HG03521 (cell line): ENCODE results near the gene SALL4.
"Not testable (repeated sequence)": the region's sequence is repeated elsewhere in the genome, so short reads cannot be mapped to it uniquely, and the experiment has no call there.

ENCODE experiments used
- ATAC-seq: cut with Tn5 transposase; IDR thresholded peaks from one replicate; pipeline ENCODE4 v1.9.1; 2021; ENCODE audit warnings: mild to moderate bottlenecking, moderate library complexity; ENCODE audit not compliant: unreplicated experiment

The SALL4 gene

GRCh38 chr20:51803148-51803854 is 980 bp upstream of the SALL4 start:
- ATAC-seq: no peak

- ATAC-seq: no peak
Measured at GRCh38 chr20:51801823-51802123, 548 bp downstream of the SALL4 start.

DNA sequence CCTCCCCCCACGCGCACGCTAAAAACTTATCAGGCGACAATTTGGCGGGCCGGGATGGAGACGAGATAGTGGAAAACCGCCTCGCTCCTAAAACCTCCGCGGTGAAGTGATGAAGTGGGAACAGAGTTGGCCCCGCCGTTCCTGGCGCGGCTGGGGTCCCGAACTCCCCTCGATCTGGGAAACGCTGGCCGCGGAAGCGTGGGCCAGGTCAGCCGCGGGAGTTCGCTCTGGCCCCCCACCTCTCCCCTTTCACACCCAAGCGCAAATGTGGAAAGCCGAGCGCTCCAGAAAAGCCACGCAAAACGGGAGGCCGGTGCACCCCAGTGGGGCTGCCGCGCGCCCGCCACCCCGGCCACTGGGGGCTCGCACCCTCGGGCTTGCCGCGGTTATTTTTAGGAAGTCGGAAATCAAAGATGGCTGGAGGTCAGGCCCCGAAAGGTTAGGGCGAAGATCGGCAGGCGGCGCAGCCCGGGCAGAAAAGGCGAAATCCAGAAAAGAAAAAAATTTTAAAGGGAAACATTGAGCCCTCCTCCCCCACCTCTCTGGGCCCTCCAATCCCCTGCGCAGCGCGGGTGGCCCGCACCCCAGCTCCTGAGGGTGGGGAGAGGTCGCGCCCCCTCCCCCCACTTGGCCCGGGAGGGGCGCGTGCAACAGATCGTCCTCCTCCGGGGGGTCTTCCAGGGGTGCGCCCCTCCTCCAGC is 1.0 kb downstream of the SALL4 start:
- no peak for ATAC-seq

DNA sequence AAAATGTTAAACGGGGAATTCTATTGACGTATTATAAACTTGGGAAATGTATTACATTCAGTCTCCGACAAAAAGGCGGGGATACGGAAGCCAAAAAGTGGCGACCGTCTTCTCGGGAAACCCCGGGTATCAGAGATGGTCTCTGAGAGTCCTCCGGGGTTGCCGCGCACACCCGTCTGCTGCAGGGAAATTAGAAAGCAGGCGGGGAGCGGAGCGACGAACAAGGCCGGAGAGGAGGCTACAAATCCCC is 1.5 kb downstream of the SALL4 start:
- no peak for ATAC-seq

- ATAC-seq: no peak
Measured at GRCh38 chr20:51800060-51800871, 2.1 kb downstream of the SALL4 start.

DNA sequence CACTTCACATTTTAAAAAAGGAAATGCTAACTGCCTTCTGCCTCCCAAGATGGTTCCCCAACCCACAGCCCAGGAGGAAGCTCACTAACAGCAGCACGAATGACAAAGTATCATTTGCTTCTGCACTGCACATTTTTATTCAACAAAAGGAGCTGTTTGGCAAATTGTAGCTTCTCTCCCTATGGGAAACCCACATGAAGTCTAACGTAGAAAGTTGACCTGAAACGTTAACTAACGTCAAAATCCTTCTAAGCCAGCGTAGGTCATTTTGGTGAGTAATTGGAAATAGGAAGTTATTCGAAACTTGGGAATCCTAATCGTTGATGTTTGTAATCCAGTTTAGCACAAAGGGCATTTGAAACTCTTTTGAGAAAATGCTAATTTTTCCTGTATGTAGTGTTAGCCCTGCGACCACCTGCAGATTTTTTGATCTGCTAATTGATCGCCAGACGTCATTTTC is 2.9 kb downstream of the SALL4 start:
- no peak for ATAC-seq

DNA sequence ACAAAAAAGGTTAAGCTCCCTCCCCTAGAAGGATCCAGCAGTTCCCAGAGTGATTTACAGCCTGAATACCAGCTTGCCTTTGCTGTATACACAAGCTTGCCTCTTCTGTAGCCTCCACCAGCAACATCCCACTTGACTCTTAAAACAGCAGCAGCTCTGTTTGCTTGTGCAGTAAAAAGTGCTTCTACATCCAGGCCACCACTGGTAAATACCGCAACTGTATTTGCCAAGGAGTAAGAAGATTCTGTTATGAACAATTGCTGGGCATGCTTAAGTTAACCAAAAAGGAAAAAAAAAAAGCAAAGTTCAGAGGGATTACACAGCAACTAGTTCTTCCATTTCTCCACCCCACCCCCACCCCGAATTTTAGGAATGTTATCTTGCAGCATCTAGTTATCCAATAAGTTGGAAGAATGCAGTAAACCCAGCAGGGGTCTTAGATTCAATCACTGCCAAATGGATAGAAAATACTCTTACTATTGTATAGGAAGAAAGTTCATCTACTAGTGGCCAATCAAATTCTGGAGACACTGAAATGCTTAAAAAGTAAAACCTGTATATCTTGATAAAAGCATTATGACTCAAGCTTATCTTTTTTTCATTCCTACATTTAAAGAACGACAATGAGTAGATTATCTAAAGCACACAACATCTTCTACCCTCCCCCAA is 4.8 kb downstream of the SALL4 start:
- ATAC-seq: no peak

- ATAC-seq: no peak
Measured at GRCh38 chr20:51796340-51796739, 6.0 kb downstream of the SALL4 start.

DNA sequence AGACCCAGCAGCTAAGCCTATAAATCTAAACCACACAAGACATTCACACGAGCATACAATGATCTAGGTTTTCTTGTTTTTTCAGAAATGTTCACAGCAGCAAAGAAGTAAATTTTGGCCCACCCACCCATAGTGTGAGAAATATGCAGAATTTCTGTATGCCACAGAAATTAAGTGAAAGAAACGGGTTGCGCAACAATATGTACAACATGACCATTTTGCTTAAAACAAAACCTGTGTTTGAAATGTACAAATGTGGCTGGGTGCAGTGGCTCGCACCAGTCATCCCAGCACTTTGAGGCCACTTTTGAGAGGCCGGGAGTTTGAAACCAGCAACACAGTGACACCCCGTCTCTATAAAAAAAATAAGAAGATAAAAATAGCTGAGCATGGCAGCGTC is 9.4 kb downstream of the SALL4 start:
- ATAC-seq: no peak

GRCh38 chr20:51791626-51792025 is 10.7 kb downstream of the SALL4 start:
- ATAC-seq: no peak

GRCh38 chr20:51790256-51790655 is 12.1 kb downstream of the SALL4 start:
- no peak for ATAC-seq

DNA sequence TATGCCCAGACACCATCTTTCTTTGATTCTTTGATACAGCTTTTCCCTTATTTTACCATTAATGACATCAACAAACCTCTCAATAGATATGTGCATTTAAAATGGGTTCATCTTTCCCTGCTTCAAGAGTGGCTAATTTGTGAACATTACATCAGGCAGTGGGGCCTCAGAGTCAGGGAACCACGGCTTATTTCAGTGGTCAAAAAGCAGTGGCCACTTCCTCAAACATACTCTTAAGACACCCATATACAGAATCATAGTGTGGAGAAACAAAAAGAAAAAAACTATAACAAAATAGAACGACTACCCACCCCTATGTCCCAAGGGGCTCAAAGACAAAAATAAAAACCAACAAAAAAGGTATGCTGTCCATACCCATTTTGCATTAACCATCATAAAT is 12.9 kb downstream of the SALL4 start:
- ATAC-seq: no peak

DNA sequence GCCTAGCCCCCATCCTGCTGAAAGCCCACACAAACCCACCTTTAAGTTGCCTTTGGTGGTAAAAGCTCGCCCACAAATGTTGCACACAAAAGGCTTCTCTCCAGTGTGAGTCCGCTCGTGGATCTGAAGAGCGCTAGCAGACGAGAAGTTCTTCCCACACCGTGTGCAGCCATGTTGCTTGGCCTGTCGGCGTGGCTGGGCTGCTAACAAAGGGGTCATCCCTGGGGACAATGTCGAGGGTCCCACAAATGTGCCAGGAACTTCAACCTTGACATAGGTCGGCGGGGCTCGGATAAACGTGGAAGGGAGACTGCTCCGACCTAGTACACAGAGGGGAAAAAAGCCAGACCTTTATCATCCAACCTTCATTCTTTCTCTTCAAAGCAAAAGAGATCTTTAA is 13.5 kb downstream of the SALL4 start:
- no peak for ATAC-seq

DNA sequence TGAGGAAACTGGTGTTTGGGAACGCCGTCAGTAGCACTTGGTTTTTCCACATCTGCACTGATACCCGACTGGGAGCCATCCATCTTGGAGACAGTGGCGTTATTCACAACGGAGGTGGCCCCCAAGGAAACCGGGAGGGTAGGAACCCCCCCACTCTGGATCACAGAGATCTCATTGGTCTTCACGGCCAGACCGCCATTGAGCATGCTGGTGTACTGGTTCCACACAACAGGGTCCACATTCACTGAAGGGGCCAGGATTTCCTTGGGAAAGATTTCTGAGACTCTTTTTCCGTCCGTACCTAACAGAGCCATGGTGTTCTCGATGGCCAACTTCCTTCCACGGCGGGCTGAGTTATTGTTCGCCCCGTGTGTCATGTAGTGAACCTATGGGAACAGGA is 18.0 kb downstream of the SALL4 start:
- no peak for ATAC-seq

GRCh38 chr20:51778229-51778759 is 24.0 kb downstream of the SALL4 start:
- not testable (repeated sequence) for ATAC-seq

DNA sequence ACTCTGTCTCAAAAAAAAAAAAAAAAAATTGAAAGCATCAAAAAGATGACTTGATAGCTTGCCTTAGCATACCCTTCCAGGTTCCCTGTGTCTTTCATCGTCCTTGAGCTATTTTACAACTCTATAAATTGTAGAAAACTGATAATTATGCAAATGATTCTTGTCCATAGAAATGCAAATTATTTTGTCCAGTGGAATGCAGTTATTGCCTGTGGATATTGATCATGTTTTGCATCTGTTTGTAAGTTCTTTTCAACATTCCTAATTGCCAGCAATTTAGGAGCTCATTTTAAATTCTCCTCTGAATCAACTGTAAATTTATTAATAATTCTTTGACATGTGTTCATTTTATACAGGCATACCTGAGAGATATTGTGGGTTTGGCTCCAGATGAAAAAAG is 27.1 kb downstream of the SALL4 start:
- no peak for ATAC-seq

GRCh38 chr20:51772236-51772635 is 30.1 kb downstream of the SALL4 start:
- no peak for ATAC-seq

- no peak for ATAC-seq
Measured at GRCh38 chr20:51769976-51770615, 32.2 kb downstream of the SALL4 start.

GRCh38 chr20:51768759-51769517 is 33.4 kb downstream of the SALL4 start:
- ATAC-seq: no peak
